ENCODE data around the gene NDUFB4. TPM values are rescaled to one million over a fixed set of nuclear protein-coding genes. Genes with fewer than 3 reads are reported as not detected.

Gene NDUFB4
- total and polyA plus RNA-seq, 9 of the 15 experiments (the other 6 are each of a cell fraction or from before 2014, with no cell fraction given) = 124 to 670 (median 227) TPM

- H3K4me2 ChIP-seq (ENCODE audit: insufficient read depth, low read length) = peak overlapping the region; percentile 18; the same call in 1 of the 2 replicates
- H3K4me1 ChIP-seq (replicated peaks in 1 of 2; ENCODE audit: control insufficient read depth in 2 of 2, insufficient read depth in 2 of 2, low read length in 2 of 2) = peaks cover 0 to 9% of the 10 kb centered on the region in 2 experiments; a peak in 3 of 5 replicates
- no peak overlapping the region for H3K4me3 ChIP-seq
- no peaks in the 10 kb centered on the region for H3K79me2 ChIP-seq (ENCODE audit: control insufficient read depth, insufficient read depth, low read length)
- FAIRE-seq (no peak), DNase-seq (ENCODE audit: extremely low read depth in 1 of 4, low spot score in 3 of 4) (no peak), ATAC-seq (peak; percentile 16; the same call in 2 of the 3 replicates)
- H3K9me1 ChIP-seq (ENCODE audit: control insufficient read depth, insufficient read depth, low read length) = no peaks in the 10 kb centered on the region
- no peaks in the 10 kb centered on the region for H3K9me3 ChIP-seq (replicated peaks; ENCODE audit: control insufficient read depth, insufficient read depth, low read depth, low read length)
- in situ Hi-C loops (cut with MboI) (loop anchor here (10.0 kb wide), 1 partner anchor 171 kb away; no protein-coding TSS in a partner anchor), intact Hi-C loops (cut with micrococcal nuclease) (loop anchor here (1.0 to 2.0 kb wide), 3 partner anchors 62 to 172 kb away; partner anchors contain the start of genes GTF2E1 and RABL3)
- H2AFZ ChIP-seq (ENCODE audit: low read depth, low read length) = peak overlapping the region; percentile 67; the same call in 1 of the 2 replicates
- H3K9ac ChIP-seq (ENCODE audit: insufficient read depth in 1 of 2, low read depth in 2 of 2, low read length in 2 of 2) = 0 out of 4 replicates have a peak overlapping the region, but pooled peaks of 1 of the 2 experiments have one; percentile 9
- CTCF ChIA-PET (ENCODE audit: low intra/inter-chr PET ratio) = interaction anchor here (1.4 to 1.6 kb wide), 2 partner anchors 63 to 171 kb away, joined by 4 read pairs; no protein-coding TSS in a partner anchor
- no peaks in the 10 kb centered on the region for H3K27me3 ChIP-seq (ENCODE audit: control insufficient read depth in 2 of 2, insufficient read depth in 2 of 2, low read length in 2 of 2)
- H3K36me3 ChIP-seq (ENCODE audit: control insufficient read depth, insufficient read depth, low read length) = no peaks in the 10 kb centered on the region
- peak overlapping the region; percentile 70; the same call in 2 of the 3 replicates for H3K27ac ChIP-seq (ENCODE audit: extremely low read depth, low read depth, low read length)
- BruUV-seq (replicated peaks) = no TSS peak
- POLR2A ChIA-PET = no interaction called here
- H4K20me1 ChIP-seq (replicated peaks; ENCODE audit: control insufficient read depth, insufficient read depth, low read length) = no peaks in the 10 kb centered on the region
- TF ChIP-seq, protein P1, sequence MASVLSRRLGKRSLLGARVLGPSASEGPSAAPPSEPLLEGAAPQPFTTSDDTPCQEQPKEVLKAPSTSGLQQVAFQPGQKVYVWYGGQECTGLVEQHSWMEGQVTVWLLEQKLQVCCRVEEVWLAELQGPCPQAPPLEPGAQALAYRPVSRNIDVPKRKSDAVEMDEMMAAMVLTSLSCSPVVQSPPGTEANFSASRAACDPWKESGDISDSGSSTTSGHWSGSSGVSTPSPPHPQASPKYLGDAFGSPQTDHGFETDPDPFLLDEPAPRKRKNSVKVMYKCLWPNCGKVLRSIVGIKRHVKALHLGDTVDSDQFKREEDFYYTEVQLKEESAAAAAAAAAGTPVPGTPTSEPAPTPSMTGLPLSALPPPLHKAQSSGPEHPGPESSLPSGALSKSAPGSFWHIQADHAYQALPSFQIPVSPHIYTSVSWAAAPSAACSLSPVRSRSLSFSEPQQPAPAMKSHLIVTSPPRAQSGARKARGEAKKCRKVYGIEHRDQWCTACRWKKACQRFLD (CRISPR knock-in tag; IDR thresholded peaks at IDR 0.05) = peak; percentile 37; the same call in 1 of the 2 replicates
- TF ChIP-seq, protein P2, sequence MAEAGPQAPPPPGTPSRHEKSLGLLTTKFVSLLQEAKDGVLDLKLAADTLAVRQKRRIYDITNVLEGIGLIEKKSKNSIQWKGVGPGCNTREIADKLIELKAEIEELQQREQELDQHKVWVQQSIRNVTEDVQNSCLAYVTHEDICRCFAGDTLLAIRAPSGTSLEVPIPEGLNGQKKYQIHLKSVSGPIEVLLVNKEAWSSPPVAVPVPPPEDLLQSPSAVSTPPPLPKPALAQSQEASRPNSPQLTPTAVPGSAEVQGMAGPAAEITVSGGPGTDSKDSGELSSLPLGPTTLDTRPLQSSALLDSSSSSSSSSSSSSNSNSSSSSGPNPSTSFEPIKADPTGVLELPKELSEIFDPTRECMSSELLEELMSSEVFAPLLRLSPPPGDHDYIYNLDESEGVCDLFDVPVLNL (CRISPR knock-in tag; IDR thresholded peaks at IDR 0.05; ENCODE audit: low read depth) = no peak
- no peak for TF ChIP-seq HNRNPLL (IDR thresholded peaks at IDR 0.05; ENCODE audit: low read depth, low read length, poor library complexity, severe bottlenecking)
- no peak for TF ChIP-seq PHB (CRISPR knock-in tag; IDR thresholded peaks at IDR 0.05)
- TF ChIP-seq MAFF (IDR thresholded peaks at IDR 0.05; ENCODE audit: low read length) = no peak
- TF ChIP-seq, protein P3, sequence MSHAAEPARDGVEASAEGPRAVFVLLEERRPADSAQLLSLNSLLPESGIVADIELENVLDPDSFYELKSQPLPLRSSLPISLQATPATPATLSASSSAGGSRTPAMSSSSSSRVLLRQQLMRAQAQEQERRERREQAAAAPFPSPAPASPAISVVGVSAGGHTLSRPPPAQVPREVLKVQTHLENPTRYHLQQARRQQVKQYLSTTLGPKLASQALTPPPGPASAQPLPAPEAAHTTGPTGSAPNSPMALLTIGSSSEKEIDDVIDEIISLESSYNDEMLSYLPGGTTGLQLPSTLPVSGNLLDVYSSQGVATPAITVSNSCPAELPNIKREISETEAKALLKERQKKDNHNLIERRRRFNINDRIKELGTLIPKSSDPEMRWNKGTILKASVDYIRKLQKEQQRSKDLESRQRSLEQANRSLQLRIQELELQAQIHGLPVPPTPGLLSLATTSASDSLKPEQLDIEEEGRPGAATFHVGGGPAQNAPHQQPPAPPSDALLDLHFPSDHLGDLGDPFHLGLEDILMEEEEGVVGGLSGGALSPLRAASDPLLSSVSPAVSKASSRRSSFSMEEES (CRISPR knock-in tag; IDR thresholded peaks at IDR 0.05) = no peak
- TF ChIP-seq, protein P4, sequence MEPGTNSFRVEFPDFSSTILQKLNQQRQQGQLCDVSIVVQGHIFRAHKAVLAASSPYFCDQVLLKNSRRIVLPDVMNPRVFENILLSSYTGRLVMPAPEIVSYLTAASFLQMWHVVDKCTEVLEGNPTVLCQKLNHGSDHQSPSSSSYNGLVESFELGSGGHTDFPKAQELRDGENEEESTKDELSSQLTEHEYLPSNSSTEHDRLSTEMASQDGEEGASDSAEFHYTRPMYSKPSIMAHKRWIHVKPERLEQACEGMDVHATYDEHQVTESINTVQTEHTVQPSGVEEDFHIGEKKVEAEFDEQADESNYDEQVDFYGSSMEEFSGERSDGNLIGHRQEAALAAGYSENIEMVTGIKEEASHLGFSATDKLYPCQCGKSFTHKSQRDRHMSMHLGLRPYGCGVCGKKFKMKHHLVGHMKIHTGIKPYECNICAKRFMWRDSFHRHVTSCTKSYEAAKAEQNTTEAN (CRISPR knock-in tag; IDR thresholded peaks at IDR 0.05) = no peak
- no peak for TF ChIP-seq SOX6 (IDR thresholded peaks at IDR 0.05)
- TF ChIP-seq, protein P5, sequence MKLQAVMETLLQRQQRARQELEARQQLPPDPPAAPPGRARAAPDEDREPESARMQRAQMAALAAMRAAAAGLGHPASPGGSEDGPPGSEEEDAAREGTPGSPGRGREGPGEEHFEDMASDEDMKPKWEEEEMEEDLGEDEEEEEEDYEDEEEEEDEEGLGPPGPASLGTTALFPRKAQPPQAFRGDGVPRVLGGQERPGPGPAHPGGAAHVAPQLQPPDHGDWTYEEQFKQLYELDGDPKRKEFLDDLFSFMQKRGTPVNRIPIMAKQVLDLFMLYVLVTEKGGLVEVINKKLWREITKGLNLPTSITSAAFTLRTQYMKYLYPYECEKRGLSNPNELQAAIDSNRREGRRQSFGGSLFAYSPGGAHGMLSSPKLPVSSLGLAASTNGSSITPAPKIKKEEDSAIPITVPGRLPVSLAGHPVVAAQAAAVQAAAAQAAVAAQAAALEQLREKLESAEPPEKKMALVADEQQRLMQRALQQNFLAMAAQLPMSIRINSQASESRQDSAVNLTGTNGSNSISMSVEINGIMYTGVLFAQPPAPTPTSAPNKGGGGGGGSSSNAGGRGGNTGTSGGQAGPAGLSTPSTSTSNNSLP (IDR thresholded peaks at IDR 0.05; ENCODE audit: borderline replicate concordance, low read depth, low read length) = no peak
- peak; percentile 63; the same call in 1 of the 2 replicates for TF ChIP-seq BCOR (IDR thresholded peaks at IDR 0.05)
- no peak for TF ChIP-seq TRIM24 (IDR thresholded peaks at IDR 0.05)
- no peak for TF ChIP-seq ZNF561 (CRISPR knock-in tag; conservative IDR thresholded peaks at IDR 0.05)
- no peak for TF ChIP-seq MTF1 (CRISPR knock-in tag; IDR thresholded peaks at IDR 0.05; ENCODE audit: borderline replicate concordance)
- no peak for TF ChIP-seq DACH1 (IDR thresholded peaks at IDR 0.05; ENCODE audit: partially characterized antibody)
- TF ChIP-seq ZNF444 (CRISPR knock-in tag; IDR thresholded peaks at IDR 0.05) = no peak
Observed at GRCh38 chr3:120623727-120624093, 27.6 kb downstream of the NDUFB4 start.

Data from K562 (cell line).